HepG2 (cell line): ENCODE measurements around the gene WSB1.

Experiments
- EZH2 ChIP-seq: conservative IDR thresholded peaks from 2 replicates; pipeline ENCODE4 v1.6.1; 2012; ENCODE audit warnings: mild to moderate bottlenecking, low read depth, low read length, moderate library complexity
- POLR2A ChIP-seq, 2 experiments: IDR thresholded peaks; 2 replicates each; pipeline ENCODE4 v1.6.1; 2011; ENCODE audit warnings: low read depth in 2 of 2, low read length in 2 of 2, mild to moderate bottlenecking in 1 of 2, moderate library complexity in 1 of 2; ENCODE audit not compliant: insufficient read depth in 1 of 2
- ZSCAN30 ChIP-seq: sonication (generic); formaldehyde crosslinking; IDR thresholded peaks from 2 replicates; pipeline ENCODE4 v1.5.0; 2020; ENCODE audit warnings: mild to moderate bottlenecking, missing genetic modification reagents
- TF ChIP-seq, protein P1 (sequence below): sonication (generic); formaldehyde crosslinking; IDR thresholded peaks from 2 replicates; pipeline ENCODE4 v1.8.1; 2023; ENCODE audit warnings: mild to moderate bottlenecking, missing genetic modification reagents, borderline replicate concordance
- TF ChIP-seq, protein P2 (sequence below): sonication (generic); formaldehyde crosslinking; IDR thresholded peaks from 2 replicates; pipeline ENCODE4 v1.5.0; 2020; ENCODE audit warnings: mild to moderate bottlenecking, missing genetic modification reagents, moderate library complexity

DNA sequence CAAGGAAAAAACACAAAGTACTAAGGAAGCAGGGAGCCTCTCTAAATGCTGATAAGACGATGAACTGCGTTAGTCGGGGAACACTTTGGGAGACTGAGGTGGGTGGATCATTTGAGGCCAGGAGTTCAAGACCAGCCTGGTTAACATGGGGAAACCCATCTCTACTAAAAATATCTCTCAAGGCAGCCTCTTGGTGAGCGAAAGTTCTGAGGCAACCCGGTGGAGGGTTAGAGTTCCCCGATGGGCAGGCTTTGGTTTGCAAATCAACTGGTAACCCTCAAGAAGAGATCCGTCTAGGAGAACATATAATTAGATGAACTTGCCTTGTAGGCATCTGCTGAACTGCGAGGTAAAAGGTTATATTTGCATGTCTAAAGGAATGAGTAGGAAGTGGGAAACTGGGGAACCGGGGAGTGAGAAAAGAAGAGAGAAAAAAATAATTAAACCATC lies 44.6 kb downstream of the WSB1 start:
- TF ChIP-seq EZH2: no peak
- TF ChIP-seq, protein P1, sequence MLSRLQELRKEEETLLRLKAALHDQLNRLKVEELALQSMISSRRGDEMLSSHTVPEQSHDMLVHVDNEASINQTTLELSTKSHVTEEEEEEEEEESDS (CRISPR knock-in tag): no peak
- no peak for TF ChIP-seq ZSCAN30 (CRISPR knock-in tag)
- TF ChIP-seq, protein P2, sequence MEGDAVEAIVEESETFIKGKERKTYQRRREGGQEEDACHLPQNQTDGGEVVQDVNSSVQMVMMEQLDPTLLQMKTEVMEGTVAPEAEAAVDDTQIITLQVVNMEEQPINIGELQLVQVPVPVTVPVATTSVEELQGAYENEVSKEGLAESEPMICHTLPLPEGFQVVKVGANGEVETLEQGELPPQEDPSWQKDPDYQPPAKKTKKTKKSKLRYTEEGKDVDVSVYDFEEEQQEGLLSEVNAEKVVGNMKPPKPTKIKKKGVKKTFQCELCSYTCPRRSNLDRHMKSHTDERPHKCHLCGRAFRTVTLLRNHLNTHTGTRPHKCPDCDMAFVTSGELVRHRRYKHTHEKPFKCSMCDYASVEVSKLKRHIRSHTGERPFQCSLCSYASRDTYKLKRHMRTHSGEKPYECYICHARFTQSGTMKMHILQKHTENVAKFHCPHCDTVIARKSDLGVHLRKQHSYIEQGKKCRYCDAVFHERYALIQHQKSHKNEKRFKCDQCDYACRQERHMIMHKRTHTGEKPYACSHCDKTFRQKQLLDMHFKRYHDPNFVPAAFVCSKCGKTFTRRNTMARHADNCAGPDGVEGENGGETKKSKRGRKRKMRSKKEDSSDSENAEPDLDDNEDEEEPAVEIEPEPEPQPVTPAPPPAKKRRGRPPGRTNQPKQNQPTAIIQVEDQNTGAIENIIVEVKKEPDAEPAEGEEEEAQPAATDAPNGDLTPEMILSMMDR (CRISPR knock-in tag): no peak
- TF ChIP-seq POLR2A (IDR thresholded peaks at IDR 0.05; ENCODE audit: insufficient read depth in 1 of 2, low read depth in 2 of 2, low read length in 2 of 2): no peak
